GM18909 (cell line): ENCODE measurements around the gene SOBP.
"Not testable (repeated sequence)": the region's sequence is repeated elsewhere in the genome, so short reads cannot be mapped to it uniquely, and the experiment has no call there.

Source experiments
- ATAC-seq: cut with Tn5 transposase; IDR thresholded peaks from one replicate; pipeline ENCODE4 v1.9.1; 2021; ENCODE audit warnings: mild to moderate bottlenecking; ENCODE audit not compliant: unreplicated experiment, poor library complexity

Gene SOBP

DNA sequence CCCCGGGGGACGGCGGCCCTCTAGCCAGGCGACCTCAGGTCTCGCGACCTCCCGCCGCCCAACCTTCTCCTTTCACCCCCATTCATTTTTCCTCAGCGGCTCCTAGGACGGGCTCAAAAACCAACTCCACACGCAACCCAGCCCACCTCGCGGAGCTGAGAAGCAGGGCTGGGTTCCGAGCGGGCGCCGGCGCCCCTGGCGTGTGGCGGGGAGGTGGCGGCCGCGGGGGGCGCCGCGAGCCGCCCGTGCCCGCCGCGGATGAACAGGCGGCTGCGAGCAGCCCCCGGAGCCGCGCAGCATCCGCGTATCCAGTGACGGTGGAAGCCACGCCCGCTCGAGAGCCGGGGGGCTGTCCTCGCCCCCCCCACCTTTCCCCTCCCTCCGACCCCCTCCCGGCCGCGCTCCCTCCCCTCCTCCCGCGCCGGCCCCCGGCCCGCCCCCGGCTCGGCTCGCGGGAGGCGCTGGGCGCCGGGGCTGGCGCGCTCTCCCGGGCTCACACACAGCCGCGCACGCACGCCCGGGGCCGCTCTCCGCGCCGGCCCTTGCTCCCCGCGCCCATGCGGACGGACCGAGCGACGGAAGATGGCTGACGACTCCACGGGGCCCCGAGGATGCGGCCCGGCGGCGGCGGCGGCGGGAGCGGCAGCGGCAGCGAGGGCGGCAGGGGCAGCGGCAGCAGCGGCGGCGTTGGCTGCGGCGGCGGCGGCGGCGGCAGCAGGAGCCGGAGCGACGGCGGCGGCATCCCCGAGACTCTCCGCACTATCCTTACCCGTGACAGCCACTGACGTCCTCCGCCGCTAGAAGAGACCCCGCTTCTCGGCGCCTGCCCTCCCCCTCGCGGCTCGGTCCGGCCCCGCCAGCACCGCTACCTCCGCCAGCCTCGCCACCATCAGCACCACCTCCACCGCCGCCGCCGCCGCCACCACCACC lies at the start of gene SOBP:
TSS of gene SOBP (plus strand) at position 482 of the 930 bp plus-strand sequence. CDS start 500 bp downstream, outside the sequence.
- ATAC-seq: no peak

- ATAC-seq: no peak
Observed at GRCh38 chr6:107440936-107441335, 49.0 kb upstream of the SOBP start.

DNA sequence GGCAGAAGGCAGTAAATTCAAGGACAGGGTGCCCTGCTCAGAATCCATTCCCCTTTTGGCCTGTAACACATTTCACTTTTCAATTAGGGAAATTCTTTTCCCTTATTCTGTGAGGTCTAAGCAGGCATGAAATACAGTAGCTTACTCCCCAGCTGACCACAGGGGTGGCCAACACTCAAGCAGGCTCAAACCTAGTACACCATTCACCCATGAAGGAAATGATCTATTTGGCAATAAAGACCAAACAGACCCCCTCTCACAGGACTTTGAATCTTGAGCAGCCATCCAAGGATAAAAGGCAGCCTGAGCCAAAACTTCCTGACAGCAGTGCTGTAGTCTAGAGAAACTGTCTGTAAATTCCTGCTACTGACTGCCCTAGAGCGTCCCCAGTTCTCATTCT lies 48.2 kb upstream of the SOBP start:
- no peak for ATAC-seq

DNA sequence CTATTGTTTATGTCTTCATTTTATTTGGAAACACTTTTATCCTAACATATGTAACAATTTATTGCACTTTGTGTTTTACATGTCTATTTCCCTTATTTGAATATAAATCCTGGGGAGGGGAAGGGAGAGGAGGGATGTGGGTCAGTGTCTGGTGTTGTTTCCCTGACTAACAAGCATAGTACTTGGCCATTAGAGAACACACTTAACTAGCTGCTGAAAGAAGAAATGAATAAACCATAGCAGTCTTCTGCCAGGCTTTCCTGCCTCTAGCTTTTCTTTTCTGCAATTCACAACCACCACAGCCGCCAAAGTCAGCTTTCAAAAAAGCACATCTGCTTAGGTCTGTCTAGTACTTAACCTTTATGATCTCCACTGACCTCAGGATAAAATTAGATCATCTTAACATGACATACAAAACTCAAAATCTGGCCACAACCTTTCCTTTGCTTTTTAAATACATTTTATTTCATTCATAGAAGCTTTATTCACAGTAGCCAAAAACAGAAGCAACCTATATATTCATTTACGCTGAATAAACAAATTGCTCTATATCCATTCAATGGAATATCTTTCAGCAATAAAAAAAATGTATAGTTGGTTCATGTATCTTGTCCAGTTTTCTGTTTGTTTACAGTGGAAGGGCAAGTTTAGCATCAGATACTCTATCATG lies 46.8 kb upstream of the SOBP start:
- no peak for ATAC-seq

GRCh38 chr6:107443608-107444267 lies 46.2 kb upstream of the SOBP start:
- ATAC-seq: no peak

- ATAC-seq: no peak
Observed at GRCh38 chr6:107444277-107444676, 45.6 kb upstream of the SOBP start.

GRCh38 chr6:107447663-107448216 lies 42.2 kb upstream of the SOBP start:
- no peak for ATAC-seq

GRCh38 chr6:107448776-107449175 lies 41.1 kb upstream of the SOBP start:
- no peak for ATAC-seq

GRCh38 chr6:107458672-107459282 lies 31.1 kb upstream of the SOBP start:
- ATAC-seq: peak; percentile 25

DNA sequence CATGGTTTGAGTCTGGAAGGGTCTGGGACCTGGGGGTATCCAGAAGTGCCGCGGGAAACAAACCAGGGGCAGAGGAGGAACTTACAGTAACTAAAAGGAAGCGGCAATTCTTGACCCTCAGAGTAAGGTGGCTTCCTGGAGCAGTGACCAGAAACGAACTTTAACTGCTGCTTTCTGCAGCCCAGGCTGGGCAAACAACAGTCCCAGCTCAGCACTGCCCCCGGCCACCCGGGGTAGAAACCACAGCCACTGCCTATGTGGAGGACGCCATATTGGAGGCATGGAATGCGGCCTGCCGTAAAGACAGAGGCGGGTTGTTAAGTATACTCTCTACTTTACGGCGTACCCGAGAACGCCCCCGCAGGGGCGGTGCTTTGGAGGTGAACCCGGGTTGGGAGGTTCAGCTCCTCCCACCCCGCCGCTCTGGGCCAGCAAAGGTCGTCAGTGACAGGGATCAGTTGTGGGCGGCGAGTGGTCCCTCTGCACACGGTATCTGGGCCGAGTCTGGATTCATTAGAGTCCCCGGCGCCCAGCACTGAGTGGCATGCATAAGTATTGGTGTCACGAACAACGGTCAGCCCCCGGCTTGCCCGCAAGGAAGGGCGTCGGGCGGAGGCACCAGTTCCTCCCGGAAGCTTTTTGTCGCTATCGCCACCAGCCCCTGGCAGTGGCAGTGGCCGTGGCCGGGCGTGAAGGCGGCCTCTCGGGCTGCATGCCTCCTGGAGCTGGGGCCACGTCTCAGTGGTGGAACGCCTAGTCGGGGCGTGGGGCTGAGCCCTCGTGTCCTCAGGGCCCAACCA lies 30.4 kb upstream of the SOBP start, which contains the start of gene PDSS2:
TSS of gene PDSS2 (minus strand) at position 282 of the 800 bp plus-strand sequence. CDS start at position 3, 279 bp downstream.
- ATAC-seq: peak; percentile 96

DNA sequence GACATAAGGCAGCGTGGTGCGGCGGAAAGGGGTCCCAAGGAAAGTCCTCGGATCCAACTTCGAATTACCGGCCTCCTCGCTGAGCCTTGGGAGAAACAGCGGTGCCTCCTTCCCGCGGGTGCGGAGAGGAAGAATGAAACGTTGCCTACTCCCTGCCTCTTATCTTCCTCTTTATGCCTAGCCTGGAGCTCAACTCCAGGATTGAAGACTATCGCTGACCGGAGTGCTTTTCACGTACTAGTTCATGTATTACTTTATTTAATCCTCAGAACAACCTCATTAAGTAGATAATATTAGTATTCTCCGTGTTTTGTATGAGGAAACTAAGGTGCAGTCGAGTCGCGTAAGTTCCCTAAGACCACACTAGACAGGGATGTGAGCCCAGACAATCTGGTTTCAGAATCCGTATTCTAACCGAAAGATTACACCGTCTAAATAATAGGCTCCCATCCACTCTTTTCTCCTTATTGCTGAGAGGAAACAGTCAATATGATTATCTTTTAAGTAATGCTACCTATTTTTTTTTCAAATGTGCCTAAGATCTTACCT lies 29.8 kb upstream of the SOBP start:
- ATAC-seq: no peak

GRCh38 chr6:107466062-107466461 lies 23.9 kb upstream of the SOBP start:
- ATAC-seq: no peak

- no peak for ATAC-seq
Observed at GRCh38 chr6:107470364-107470763, 19.6 kb upstream of the SOBP start.

GRCh38 chr6:107473660-107474059 lies 16.3 kb upstream of the SOBP start:
- ATAC-seq: no peak

DNA sequence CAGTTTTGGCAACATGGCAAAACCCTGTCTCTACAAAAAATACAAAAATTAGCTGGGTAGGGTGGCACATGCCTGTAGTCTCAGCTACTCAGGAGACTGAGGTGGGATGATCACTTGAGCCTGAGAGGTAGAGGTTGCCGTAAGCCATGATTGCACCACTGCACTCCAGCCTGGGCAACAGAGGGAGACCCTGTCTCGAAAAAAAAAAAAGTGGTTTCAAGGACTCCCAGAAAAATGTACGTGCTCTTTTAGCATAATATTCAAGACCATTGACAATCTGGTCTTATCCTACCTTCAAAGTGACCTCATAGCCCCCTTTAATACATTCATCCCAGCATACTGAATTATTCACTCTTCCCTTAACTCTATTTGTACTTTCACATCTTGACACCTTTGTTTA lies 14.6 kb upstream of the SOBP start:
- ATAC-seq: not testable (repeated sequence)

GRCh38 chr6:107475826-107476225 lies 14.1 kb upstream of the SOBP start:
- not testable (repeated sequence) for ATAC-seq

- ATAC-seq: no peak
Observed at GRCh38 chr6:107479089-107479690, 10.7 kb upstream of the SOBP start.

DNA sequence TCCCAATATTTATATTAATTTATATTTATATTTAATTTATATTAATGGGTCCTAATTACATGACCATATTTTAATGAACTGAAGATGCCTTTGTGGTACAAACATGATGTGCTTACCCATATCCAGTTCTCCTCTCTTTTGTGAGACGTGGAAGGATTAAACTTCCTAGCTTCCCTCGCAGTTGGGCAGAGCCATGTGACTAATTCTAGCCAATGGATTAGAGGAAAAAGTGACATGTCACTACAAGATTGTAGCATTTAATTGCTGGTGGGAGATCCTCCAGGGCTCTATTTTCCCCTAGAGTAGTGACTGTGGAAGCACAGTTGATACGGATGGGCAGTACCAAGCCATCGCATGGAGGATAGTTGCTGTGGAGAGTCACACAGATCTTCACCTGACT lies 4.8 kb upstream of the SOBP start:
- no peak for ATAC-seq
